GM19023 (cell line): ENCODE results near the gene MKI67.
"Not testable (repeated sequence)": the region's sequence is repeated elsewhere in the genome, so short reads cannot be mapped to it uniquely, and the experiment has no call there.

Experiments used
- ATAC-seq: cut with Tn5 transposase; IDR thresholded peaks from one replicate; pipeline ENCODE4 v1.9.1; 2021; ENCODE audit warnings: mild to moderate bottlenecking, moderate library complexity; ENCODE audit not compliant: unreplicated experiment

The MKI67 gene

GRCh38 chr10:128125944-128126764, at the start of gene MKI67:
TSS of gene MKI67 (minus strand) at chr10:128126423. CDS start at chr10:128125667, 756 bp downstream.
- peak; percentile 82 for ATAC-seq

- no peak for ATAC-seq
These were observed 48.6 kb upstream of the MKI67 start for GRCh38 chr10:128174581-128175559.

GRCh38 chr10:128173386-128173785, 47.2 kb upstream of the MKI67 start:
- ATAC-seq, result no peak

GRCh38 chr10:128172756-128173155, 46.5 kb upstream of the MKI67 start:
- ATAC-seq, result no peak

GRCh38 chr10:128169811-128170379, 43.7 kb upstream of the MKI67 start:
- ATAC-seq, result no peak

- ATAC-seq, result no peak
These were observed 41.8 kb upstream of the MKI67 start for GRCh38 chr10:128167926-128168520.

- ATAC-seq, result not testable (repeated sequence)
These were observed 40.9 kb upstream of the MKI67 start for GRCh38 chr10:128167123-128167522.

- ATAC-seq, result no peak
These were observed 39.9 kb upstream of the MKI67 start for GRCh38 chr10:128166151-128166550.

GRCh38 chr10:128165536-128165935, 39.3 kb upstream of the MKI67 start:
- no peak for ATAC-seq

GRCh38 chr10:128163701-128164100, 37.5 kb upstream of the MKI67 start:
- ATAC-seq, result no peak

GRCh38 chr10:128161031-128161430, 34.8 kb upstream of the MKI67 start:
- ATAC-seq, result no peak

GRCh38 chr10:128160297-128160711, 34.1 kb upstream of the MKI67 start:
- ATAC-seq, result no peak

GRCh38 chr10:128158021-128158795, 32.0 kb upstream of the MKI67 start:
- no peak for ATAC-seq

- ATAC-seq, result no peak
These were observed 31.0 kb upstream of the MKI67 start for GRCh38 chr10:128156999-128157755.

- ATAC-seq, result no peak
These were observed 26.7 kb upstream of the MKI67 start for GRCh38 chr10:128152741-128153580.

- ATAC-seq, result no peak
These were observed 24.8 kb upstream of the MKI67 start for GRCh38 chr10:128151031-128151430.

GRCh38 chr10:128150561-128150960, 24.3 kb upstream of the MKI67 start:
- no peak for ATAC-seq

- ATAC-seq, result peak; percentile 93
These were observed 23.8 kb upstream of the MKI67 start for GRCh38 chr10:128150045-128150493.
